ENCODE results near the gene ACTL9. TPM values are rescaled to one million over a fixed set of nuclear protein-coding genes. Genes with fewer than 3 reads are reported as not detected.
A peak's percentile ranks its signal among the peaks of the same experiment; 100 is the strongest.

The ACTL9 gene, protein sequence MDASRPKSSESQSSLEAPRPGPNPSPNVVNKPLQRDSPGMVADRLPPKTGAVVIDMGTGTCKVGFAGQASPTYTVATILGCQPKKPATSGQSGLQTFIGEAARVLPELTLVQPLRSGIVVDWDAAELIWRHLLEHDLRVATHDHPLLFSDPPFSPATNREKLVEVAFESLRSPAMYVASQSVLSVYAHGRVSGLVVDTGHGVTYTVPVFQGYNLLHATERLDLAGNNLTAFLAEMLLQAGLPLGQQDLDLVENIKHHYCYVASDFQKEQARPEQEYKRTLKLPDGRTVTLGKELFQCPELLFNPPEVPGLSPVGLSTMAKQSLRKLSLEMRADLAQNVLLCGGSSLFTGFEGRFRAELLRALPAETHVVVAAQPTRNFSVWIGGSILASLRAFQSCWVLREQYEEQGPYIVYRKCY
- total RNA-seq (2014; rRNA removed; shearing (Covaris generic)) = not detected in 2 replicates
- polyA plus RNA-seq (2016; fragmentation: Nextera tagmentation; extraction: Ambion mirVana) = not detected in 2 replicates
- long read RNA-seq = 0 reads

DNA sequence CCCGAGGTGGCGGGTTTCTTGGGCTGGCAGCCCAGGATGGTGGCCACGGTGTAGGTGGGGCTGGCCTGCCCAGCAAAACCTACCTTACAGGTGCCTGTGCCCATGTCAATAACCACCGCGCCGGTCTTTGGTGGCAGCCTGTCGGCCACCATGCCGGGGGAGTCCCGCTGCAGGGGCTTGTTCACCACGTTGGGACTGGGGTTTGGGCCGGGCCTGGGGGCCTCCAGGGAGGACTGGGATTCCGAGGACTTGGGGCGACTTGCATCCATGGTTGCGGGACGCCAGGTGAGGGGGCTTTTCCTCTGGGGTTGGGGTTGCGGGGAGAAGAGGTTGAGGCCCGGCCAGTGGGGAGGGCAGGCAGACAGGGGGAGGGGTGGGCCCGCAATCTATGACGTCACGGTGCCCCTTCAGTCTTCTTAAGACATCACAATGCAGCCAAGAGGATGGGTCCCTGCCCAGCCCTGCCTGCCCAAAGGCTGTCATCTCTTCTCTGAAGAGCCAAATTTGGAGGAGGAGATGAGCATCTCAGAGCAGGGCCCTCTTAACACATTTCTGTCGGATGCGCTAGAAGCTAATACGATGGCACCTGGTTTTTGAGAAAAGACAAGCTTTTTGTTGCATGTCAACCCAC is at the start of gene ACTL9:
TSS of gene ACTL9 (minus strand) at position 363 of the 631 bp plus-strand sequence. CDS start at position 269, 94 bp downstream.
- peaks cover 37% of the 10 kb centered on the region for H3K36me3 Mint-ChIP-seq (ENCODE audit: low read depth)
- H3K27me3 ChIP-seq (ENCODE audit: insufficient read depth) = peaks cover 6% of the 10 kb centered on the region
- H3K4me3 Mint-ChIP-seq = no peak within 1 kb of the TSS
- H3K4me3 ChIP-seq = peak within 1 kb of the TSS; percentile 26; the same call in 1 of the 2 replicates
- no peak within 1 kb of the TSS for H3K27ac Mint-ChIP-seq
- TF ChIP-seq POLR2AphosphoS5 (IDR thresholded peaks at IDR 0.05; ENCODE audit: low read depth) = no peak
- TF ChIP-seq, protein P1, sequence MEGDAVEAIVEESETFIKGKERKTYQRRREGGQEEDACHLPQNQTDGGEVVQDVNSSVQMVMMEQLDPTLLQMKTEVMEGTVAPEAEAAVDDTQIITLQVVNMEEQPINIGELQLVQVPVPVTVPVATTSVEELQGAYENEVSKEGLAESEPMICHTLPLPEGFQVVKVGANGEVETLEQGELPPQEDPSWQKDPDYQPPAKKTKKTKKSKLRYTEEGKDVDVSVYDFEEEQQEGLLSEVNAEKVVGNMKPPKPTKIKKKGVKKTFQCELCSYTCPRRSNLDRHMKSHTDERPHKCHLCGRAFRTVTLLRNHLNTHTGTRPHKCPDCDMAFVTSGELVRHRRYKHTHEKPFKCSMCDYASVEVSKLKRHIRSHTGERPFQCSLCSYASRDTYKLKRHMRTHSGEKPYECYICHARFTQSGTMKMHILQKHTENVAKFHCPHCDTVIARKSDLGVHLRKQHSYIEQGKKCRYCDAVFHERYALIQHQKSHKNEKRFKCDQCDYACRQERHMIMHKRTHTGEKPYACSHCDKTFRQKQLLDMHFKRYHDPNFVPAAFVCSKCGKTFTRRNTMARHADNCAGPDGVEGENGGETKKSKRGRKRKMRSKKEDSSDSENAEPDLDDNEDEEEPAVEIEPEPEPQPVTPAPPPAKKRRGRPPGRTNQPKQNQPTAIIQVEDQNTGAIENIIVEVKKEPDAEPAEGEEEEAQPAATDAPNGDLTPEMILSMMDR (conservative IDR thresholded peaks at IDR 0.05; ENCODE audit: low read depth in 2 of 2) = no peak
- TF ChIP-seq ZNF331 (CRISPR knock-in tag; IDR thresholded peaks at IDR 0.05; ENCODE audit: low read depth) = no peak
- no peak for TF ChIP-seq ZNF114 (CRISPR knock-in tag; IDR thresholded peaks at IDR 0.05)
- no peak for TF ChIP-seq NANOG (IDR thresholded peaks at IDR 0.05; ENCODE audit: borderline replicate concordance)
- TF ChIP-seq, protein P2, sequence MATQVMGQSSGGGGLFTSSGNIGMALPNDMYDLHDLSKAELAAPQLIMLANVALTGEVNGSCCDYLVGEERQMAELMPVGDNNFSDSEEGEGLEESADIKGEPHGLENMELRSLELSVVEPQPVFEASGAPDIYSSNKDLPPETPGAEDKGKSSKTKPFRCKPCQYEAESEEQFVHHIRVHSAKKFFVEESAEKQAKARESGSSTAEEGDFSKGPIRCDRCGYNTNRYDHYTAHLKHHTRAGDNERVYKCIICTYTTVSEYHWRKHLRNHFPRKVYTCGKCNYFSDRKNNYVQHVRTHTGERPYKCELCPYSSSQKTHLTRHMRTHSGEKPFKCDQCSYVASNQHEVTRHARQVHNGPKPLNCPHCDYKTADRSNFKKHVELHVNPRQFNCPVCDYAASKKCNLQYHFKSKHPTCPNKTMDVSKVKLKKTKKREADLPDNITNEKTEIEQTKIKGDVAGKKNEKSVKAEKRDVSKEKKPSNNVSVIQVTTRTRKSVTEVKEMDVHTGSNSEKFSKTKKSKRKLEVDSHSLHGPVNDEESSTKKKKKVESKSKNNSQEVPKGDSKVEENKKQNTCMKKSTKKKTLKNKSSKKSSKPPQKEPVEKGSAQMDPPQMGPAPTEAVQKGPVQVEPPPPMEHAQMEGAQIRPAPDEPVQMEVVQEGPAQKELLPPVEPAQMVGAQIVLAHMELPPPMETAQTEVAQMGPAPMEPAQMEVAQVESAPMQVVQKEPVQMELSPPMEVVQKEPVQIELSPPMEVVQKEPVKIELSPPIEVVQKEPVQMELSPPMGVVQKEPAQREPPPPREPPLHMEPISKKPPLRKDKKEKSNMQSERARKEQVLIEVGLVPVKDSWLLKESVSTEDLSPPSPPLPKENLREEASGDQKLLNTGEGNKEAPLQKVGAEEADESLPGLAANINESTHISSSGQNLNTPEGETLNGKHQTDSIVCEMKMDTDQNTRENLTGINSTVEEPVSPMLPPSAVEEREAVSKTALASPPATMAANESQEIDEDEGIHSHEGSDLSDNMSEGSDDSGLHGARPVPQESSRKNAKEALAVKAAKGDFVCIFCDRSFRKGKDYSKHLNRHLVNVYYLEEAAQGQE (IDR thresholded peaks at IDR 0.05; ENCODE audit: unreplicated experiment) = no peak
- TF ChIP-seq CREB1 (CRISPR knock-in tag; IDR thresholded peaks at IDR 0.05; ENCODE audit: low read depth) = no peak
- TF ChIP-seq, protein P3, sequence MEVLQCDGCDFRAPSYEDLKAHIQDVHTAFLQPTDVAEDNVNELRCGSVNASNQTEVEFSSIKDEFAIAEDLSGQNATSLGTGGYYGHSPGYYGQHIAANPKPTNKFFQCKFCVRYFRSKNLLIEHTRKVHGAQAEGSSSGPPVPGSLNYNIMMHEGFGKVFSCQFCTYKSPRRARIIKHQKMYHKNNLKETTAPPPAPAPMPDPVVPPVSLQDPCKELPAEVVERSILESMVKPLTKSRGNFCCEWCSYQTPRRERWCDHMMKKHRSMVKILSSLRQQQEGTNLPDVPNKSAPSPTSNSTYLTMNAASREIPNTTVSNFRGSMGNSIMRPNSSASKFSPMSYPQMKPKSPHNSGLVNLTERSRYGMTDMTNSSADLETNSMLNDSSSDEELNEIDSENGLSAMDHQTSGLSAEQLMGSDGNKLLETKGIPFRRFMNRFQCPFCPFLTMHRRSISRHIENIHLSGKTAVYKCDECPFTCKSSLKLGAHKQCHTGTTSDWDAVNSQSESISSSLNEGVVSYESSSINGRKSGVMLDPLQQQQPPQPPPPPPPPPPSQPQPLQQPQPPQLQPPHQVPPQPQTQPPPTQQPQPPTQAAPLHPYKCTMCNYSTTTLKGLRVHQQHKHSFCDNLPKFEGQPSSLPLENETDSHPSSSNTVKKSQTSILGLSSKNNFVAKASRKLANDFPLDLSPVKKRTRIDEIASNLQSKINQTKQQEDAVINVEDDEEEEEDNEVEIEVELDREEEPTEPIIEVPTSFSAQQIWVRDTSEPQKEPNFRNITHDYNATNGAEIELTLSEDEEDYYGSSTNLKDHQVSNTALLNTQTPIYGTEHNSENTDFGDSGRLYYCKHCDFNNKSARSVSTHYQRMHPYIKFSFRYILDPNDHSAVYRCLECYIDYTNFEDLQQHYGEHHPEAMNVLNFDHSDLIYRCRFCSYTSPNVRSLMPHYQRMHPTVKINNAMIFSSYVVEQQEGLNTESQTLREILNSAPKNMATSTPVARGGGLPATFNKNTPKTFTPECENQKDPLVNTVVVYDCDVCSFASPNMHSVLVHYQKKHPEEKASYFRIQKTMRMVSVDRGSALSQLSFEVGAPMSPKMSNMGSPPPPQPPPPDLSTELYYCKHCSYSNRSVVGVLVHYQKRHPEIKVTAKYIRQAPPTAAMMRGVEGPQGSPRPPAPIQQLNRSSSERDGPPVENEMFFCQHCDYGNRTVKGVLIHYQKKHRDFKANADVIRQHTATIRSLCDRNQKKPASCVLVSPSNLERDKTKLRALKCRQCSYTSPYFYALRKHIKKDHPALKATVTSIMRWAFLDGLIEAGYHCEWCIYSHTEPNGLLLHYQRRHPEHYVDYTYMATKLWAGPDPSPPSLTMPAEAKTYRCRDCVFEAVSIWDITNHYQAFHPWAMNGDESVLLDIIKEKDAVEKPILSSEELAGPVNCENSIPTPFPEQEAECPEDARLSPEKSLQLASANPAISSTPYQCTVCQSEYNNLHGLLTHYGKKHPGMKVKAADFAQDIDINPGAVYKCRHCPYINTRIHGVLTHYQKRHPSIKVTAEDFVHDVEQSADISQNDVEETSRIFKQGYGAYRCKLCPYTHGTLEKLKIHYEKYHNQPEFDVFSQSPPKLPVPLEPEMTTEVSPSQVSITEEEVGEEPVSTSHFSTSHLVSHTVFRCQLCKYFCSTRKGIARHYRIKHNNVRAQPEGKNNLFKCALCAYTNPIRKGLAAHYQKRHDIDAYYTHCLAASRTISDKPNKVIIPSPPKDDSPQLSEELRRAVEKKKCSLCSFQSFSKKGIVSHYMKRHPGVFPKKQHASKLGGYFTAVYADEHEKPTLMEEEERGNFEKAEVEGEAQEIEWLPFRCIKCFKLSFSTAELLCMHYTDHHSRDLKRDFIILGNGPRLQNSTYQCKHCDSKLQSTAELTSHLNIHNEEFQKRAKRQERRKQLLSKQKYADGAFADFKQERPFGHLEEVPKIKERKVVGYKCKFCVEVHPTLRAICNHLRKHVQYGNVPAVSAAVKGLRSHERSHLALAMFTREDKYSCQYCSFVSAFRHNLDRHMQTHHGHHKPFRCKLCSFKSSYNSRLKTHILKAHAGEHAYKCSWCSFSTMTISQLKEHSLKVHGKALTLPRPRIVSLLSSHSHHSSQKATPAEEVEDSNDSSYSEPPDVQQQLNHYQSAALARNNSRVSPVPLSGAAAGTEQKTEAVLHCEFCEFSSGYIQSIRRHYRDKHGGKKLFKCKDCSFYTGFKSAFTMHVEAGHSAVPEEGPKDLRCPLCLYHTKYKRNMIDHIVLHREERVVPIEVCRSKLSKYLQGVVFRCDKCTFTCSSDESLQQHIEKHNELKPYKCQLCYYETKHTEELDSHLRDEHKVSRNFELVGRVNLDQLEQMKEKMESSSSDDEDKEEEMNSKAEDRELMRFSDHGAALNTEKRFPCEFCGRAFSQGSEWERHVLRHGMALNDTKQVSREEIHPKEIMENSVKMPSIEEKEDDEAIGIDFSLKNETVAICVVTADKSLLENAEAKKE (CRISPR knock-in tag; IDR thresholded peaks at IDR 0.05) = no peak
- no peak for TF ChIP-seq EZH2 (IDR thresholded peaks at IDR 0.05; ENCODE audit: low read depth, unreplicated experiment)
- TF ChIP-seq JUNB (IDR thresholded peaks at IDR 0.05; ENCODE audit: unreplicated experiment) = no peak
- TF ChIP-seq EZH2phosphoT487 (IDR thresholded peaks at IDR 0.05; ENCODE audit: unreplicated experiment) = no peak
- no peaks in the 10 kb centered on the region for H3K4me1 Mint-ChIP-seq
- H3K4me2 ChIP-seq = peak within 1 kb of the TSS; percentile 48; the same call in 1 of the 2 replicates
- peak within 1 kb of the TSS; percentile 95 for H2AFZ ChIP-seq
- H3K9me3 Mint-ChIP-seq = peaks cover 94% of the 10 kb centered on the region
- H3K27ac ChIP-seq (ENCODE audit: low read depth) = no peak within 1 kb of the TSS
- no peaks in the 10 kb centered on the region for H3K9me2 ChIP-seq (ENCODE audit: insufficient read depth)
- peaks cover 12% of the 10 kb centered on the region for H3K27me3 Mint-ChIP-seq (ENCODE audit: insufficient read depth, low read depth, poor library complexity)
- H3K36me3 ChIP-seq (ENCODE audit: insufficient read depth) = no peaks in the 10 kb centered on the region
- DNase-seq (ENCODE audit: low spot score) (no peak), ATAC-seq (no peak)
- no peaks in the 10 kb centered on the region for H3K79me2 ChIP-seq (replicated peaks; ENCODE audit: insufficient read depth)
- H4K20me1 ChIP-seq (replicated peaks; ENCODE audit: insufficient read depth) = no peaks in the 10 kb centered on the region
- no peaks in the 10 kb centered on the region for H3K4me1 ChIP-seq (ENCODE audit: insufficient read depth)
- H3F3A ChIP-seq (replicated peaks; ENCODE audit: low read depth) = no peaks in the 10 kb centered on the region
